ENCODE data around the gene BET1L.
A peak's percentile ranks its signal among the peaks of the same experiment; 100 is the strongest.
"Not testable (repeated sequence)": the region's sequence is repeated elsewhere in the genome, so short reads cannot be mapped to it uniquely, and the experiment has no call there.

The BET1L gene

GRCh38 chr11:203056-203944, 3.9 kb downstream of the BET1L start:
- peak in 10 of 42 donors; percentile 1 to 31 (median 10) for DNase-seq

DNA sequence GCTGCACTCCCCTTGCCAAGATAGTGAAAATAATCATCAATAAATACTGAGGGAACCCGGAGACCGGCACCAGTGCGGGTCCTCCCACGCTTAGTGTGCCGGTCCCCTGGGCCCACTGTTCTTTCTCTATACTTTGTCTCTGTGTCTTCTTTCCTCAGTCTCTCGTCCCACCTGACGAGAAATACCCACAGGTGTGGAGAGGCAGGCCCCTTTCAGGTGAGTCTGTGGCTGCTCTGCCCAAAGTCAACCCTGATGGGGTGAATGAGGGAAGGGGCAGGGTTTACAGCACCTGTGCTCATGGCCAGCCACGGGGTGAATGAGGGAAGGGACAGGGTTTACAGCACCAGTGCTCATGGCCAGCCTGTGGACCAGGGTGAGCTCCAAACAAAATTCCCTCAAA, 4.7 kb downstream of the BET1L start:
- intact Hi-C loops (cut with DNase I) = loop anchor here (10.0 kb wide), 1 partner anchor 152 kb away; no protein-coding TSS in a partner anchor
- peak in 8 of 42 donors; percentile 0 to 38 (median 16) for DNase-seq

More at GRCh38 chr11:203056-203944, 3.9 kb downstream of the BET1L start:
- intact Hi-C loops (cut with DNase I) = loop anchor here (10.0 kb wide), 1 partner anchor 152 kb away; no protein-coding TSS in a partner anchor

DNA sequence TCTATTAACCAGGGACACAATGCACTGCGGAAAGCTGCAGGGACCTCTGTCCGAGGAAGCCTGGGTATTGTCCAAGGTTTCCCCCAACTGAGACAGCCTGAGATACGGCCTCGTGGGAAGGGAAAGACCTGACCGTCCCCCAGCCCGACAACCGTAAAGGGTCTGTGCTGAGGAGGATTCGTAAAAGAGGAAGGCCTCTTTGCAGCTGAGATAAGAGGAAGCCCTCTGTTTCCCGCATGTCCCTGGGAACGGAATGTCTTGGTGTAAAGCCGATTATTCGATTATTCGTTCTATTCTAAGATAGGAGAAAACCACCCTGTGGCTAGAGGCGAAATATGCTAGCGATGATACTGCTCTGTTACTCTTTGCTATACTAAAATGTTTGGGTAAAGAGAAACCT, 5.2 kb downstream of the BET1L start:
- intact Hi-C loops (cut with DNase I) = loop anchor here (10.0 kb wide), 1 partner anchor 153 kb away; no protein-coding TSS in a partner anchor
- DNase-seq = peak in 13 of 42 donors; percentile 0 to 34 (median 4)

DNA sequence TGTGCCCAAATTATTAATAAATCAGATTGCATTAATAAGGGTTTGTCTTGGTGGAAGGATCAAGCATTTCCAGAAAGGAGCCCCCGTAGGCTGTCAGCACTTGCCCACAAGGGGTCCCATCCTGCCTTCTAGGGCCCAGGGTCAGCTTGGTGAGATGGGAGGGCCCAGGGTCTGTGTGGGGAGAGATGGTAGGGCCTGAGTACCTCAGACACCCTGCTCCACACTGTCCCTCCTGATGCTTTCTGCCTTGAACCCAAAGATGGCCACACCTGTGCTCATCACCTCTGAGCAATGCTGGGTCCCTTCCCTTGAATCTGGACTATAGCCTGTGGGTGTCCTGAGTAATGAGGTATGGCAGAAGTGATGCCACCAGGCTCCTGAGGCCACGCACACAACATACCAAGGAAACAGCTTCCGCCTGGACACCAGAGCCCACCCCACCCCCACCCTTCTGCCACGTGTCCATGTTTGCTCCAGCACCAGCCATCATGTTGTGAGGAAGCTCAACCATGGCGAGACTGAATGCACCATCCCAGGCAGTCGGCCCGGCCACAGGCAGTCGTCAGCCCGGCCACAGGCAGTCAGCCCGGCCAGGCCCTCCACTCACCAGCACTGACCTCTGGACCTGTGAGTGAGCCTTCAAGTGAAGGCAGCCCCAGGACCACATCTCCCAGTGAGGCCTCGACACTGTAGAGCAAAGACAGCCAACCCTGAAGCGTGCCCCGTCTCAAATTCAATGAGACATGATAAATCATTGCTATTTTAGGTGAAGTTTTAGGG, 6.8 kb downstream of the BET1L start:
- intact Hi-C loops (cut with DNase I) = loop anchor here (10.0 kb wide), 1 partner anchor 154 kb away; no protein-coding TSS in a partner anchor
- DNase-seq = peak in 14 of 42 donors; percentile 0 to 33 (median 8)

DNA sequence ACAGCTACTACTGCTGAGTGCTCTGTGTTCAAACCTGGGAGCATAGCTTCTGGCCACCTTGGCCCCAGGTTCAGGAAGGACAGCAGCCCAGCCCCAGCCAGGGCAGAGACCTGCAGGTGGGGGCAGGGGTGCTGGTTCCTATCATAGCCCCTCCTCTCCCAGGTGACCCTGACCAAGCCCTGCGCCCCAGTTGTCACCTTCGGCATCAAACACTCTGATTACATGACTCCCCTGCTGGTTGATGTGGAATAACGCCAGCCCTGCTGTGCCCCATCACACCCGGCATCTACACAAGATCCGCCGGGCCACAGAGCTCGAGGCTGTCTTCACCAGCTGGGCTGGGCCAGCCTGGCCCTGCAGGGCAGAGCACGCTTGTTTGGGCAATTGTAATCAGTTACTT, 7.4 kb downstream of the BET1L start:
- DNase-seq = peak in 14 of 42 donors; percentile 0 to 34 (median 12)

DNA sequence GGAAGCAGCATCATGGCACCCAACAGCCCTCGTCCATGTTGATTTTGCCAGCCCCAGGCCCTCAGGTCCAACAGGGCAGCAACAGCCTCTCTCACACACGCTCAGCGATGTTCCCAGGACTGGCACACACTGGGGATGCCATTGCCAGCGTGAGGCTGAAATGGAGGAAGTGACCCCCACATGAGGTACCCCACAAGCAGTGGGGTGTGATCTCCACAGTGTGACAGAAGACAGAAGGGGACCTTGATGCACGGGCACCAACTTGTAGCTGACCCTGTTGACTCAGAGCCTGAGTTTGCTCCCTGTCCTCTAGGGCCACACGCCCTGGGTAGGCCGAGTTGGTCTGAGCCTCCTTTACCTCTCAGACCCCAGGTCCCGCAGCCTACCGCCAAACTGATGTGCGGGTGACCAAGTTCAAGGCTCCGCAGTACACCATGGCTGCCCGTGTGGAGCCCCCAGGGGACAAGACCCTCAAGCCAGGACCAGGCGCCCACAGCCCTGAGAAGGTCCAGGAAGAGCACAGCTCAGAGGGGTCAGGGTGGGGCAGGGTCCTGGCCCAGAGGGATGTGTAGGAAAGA, 8.1 kb downstream of the BET1L start:
- peak in 15 of 42 donors; percentile 0 to 35 (median 10) for DNase-seq
- intact Hi-C loops (cut with DNase I) = no loop called here

More for the DNA sequence above, 7.4 kb downstream of the BET1L start:
- intact Hi-C loops (cut with DNase I) = loop anchor here (10.0 kb wide), 1 partner anchor 155 kb away; no protein-coding TSS in a partner anchor

DNA sequence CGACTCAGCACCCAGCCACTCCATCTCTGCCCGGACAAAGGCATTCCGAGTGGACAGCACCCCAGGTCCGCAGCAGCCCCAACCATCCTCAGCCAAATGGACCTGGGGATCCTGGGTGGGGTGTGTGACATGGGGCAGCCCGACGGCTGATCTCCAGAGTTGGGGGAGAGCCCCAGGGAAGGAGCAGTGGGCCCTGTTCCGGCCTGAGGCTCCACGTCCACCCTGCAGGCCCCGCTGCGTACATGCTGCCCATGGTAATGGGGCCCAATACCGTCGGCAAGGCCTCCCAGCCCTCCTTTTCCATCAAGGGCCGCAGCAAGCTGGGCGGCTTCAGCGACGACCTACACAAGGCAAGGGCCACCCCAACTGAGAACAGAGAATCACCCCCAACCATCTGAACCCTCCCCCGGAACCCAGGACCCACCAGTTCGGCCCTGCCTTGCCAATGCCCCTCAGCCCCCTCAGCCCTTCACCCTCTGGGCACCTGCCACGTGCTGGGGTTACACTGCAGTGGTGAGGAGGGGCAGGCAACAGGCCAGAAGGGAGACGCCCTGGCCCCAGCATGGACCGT, 8.9 kb downstream of the BET1L start:
- peak in 13 of 42 donors; percentile 0 to 34 (median 10) for DNase-seq
- intact Hi-C loops (cut with DNase I) = no loop called here

DNA sequence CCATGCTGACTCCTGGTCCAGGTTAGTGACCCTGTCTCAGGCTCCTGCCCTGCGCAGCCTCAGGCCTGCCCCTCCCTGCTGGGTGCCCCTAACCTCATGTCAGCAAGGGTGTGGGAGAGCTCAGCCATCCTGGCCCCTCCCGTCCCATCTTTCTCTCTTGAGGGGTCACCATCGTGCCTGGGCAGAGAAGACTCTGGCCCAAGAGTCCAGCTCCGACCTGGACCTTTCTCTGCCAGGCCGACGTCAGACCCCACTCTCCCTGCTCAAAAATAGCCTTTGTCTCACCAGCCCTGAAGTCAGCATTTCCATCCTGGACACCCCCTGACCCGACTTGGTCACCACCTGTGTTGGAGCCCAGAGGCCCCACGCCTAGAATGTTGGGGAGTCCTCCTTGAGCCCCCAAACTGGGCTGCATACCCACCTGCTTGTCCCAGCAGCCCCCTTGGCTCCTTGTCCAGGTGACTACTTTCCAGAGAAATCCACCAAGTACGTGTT, 9.4 kb downstream of the BET1L start:
- intact Hi-C loops (cut with DNase I) = no loop called here
- DNase-seq = peak in 13 of 42 donors; percentile 0 to 30 (median 11)

- peak in 16 of 42 donors; percentile 1 to 30 (median 11) for DNase-seq
- intact Hi-C loops (cut with DNase I) = no loop called here
Observed at GRCh38 chr11:196786-197731, 10.1 kb downstream of the BET1L start.

DNA sequence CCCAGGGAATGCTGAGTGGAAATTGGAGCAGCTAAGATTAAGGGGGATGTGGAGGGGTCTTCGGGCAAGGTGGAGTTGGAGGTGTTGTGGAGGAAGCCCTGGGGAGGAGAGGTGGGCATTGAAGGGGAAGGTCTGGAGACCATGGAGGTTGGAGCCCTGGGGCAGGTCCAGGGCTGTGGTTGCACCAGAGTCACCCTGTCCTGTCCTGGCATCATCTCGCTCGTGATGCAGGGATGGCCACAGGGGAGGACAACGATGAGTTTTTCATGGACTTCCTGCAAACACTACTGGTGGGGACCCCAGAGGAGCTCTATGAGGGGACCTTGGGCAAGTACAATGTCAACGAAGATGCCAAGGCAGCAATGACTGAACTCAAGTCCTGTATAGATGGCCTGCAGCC, 13.7 kb downstream of the BET1L start:
- peak in 9 of 42 donors; percentile 0 to 22 (median 10) for DNase-seq
- intact Hi-C loops (cut with DNase I) = not testable (repeated sequence)

- intact Hi-C loops (cut with DNase I); DNase-seq: not testable (repeated sequence)
Observed at GRCh38 chr11:192674-193128, 14.5 kb downstream of the BET1L start, which contains the start of gene SCGB1C1. Gene SCGB1C1 (plus strand): TSS chr11:193078. CDS start chr11:193100, 22 bp downstream.

DNA sequence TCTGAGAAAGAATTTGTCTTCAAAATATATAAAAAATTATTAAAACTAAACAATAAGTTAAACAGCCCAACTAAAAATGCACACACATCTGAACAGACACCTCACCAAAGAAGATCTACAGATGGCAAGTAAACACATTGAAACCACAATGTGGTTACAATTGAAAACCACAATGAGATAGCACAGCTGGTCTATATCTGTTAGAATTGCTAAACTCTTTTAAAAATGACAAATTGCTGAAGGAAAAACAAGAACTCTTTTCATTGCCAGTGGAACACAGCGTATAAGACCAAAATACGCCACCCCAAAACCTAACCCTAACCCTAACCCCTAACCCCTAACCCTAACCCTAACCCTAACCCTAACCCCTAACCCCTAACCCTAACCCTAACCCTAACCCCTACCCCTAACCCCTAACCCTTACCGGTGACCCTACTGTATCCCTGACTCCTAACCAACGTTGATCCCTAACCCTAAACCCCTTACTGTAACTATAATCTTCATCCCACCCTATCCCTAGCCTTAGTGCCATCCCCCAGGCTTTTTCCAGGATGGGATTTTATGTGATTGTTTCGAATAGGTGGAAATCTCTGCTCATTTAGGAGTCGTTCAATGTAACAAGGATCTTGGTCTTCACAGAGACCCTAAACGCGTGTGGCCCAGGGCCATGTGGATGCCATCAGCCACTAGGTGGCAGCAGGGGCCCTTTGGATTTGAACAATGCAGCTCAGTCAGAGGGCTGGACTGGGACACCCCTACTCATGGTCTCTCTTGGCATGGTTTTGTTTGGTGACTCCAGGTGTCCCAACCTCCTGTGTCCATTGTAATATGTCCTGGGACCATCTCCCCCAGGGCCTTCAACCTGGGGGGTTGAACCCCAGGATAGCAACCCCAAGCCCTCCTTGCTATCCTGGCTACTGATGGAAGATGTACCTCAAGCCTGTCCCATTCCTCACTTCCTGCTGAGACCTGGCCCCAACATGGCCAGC, 15.4 kb downstream of the BET1L start:
- peak in 20 of 42 donors; percentile 4 to 84 (median 44) for DNase-seq
- intact Hi-C loops (cut with DNase I) = not testable (repeated sequence)

DNA sequence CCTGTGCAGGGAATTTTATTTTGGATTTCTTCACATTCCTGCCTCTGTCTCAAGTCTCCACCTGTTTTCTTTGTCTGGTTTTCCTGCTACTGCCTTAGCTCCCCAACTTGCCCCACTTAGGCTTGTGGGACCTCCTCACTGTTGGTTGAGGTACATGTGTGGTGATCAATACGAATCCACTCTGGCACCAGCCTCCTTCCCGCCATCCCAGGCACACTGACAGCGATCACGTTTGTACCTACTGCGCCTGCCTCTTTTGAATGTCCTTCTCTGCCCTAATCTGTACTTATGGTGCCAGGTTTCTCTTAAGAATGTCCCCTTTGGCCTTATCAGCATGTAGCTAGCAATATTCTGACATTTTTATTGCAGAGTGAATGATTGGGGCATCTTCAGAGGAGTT, 16.7 kb downstream of the BET1L start:
- peak in 1 of 42 donors; percentile 32 for DNase-seq
- intact Hi-C loops (cut with DNase I) = not testable (repeated sequence)

GRCh38 chr11:189843-190311, 17.3 kb downstream of the BET1L start:
- DNase-seq = peak in 15 of 42 donors; percentile 1 to 38 (median 14)
- intact Hi-C loops (cut with DNase I) = not testable (repeated sequence)

- intact Hi-C loops (cut with DNase I) = not testable (repeated sequence)
- peak in 23 of 42 donors; percentile 0 to 51 (median 29) for DNase-seq
Observed at GRCh38 chr11:189200-189783, 17.9 kb downstream of the BET1L start.

All from head of caudate nucleus (tissue), 42 donors.